ENCODE data around the gene WDFY2.
"Not testable (repeated sequence)": the region's sequence is repeated elsewhere in the genome, so short reads cannot be mapped to it uniquely, and the experiment has no call there.

WDFY2 gene

GRCh38 chr13:51583875-51584730 lies at the start of gene WDFY2:
TSS of gene WDFY2 (plus strand) at chr13:51584462. CDS start at chr13:51584688, 226 bp downstream.
- peak; percentile 99 for DNase-seq (ENCODE audit: low read depth)

- no peak for DNase-seq (ENCODE audit: low read depth)
Observed at GRCh38 chr13:51538591-51539179, 45.6 kb upstream of the WDFY2 start.

GRCh38 chr13:51539887-51540286 lies 44.4 kb upstream of the WDFY2 start:
- DNase-seq (ENCODE audit: low read depth): no peak

- DNase-seq (ENCODE audit: low read depth): no peak
Observed at GRCh38 chr13:51541037-51541436, 43.2 kb upstream of the WDFY2 start.

GRCh38 chr13:51541809-51542258 lies 42.4 kb upstream of the WDFY2 start:
- DNase-seq (ENCODE audit: low read depth): no peak

GRCh38 chr13:51542346-51543242 lies 41.7 kb upstream of the WDFY2 start:
- no peak for DNase-seq (ENCODE audit: low read depth)

GRCh38 chr13:51545446-51545845 lies 38.8 kb upstream of the WDFY2 start:
- DNase-seq (ENCODE audit: low read depth): not testable (repeated sequence)

- no peak for DNase-seq (ENCODE audit: low read depth)
Observed at GRCh38 chr13:51547425-51548176, 36.7 kb upstream of the WDFY2 start.

- DNase-seq (ENCODE audit: low read depth): no peak
Observed at GRCh38 chr13:51549050-51549449, 35.2 kb upstream of the WDFY2 start.

- DNase-seq (ENCODE audit: low read depth): no peak
Observed at GRCh38 chr13:51549593-51549992, 34.7 kb upstream of the WDFY2 start.

- no peak for DNase-seq (ENCODE audit: low read depth)
Observed at GRCh38 chr13:51550151-51550550, 34.1 kb upstream of the WDFY2 start.

GRCh38 chr13:51551416-51551815 lies 32.8 kb upstream of the WDFY2 start:
- no peak for DNase-seq (ENCODE audit: low read depth)

- no peak for DNase-seq (ENCODE audit: low read depth)
Observed at GRCh38 chr13:51552027-51552426, 32.2 kb upstream of the WDFY2 start.

- DNase-seq (ENCODE audit: low read depth): no peak
Observed at GRCh38 chr13:51553531-51553930, 30.7 kb upstream of the WDFY2 start.

- no peak for DNase-seq (ENCODE audit: low read depth)
Observed at GRCh38 chr13:51556740-51557139, 27.5 kb upstream of the WDFY2 start.

- DNase-seq (ENCODE audit: low read depth): no peak
Observed at GRCh38 chr13:51557438-51557837, 26.8 kb upstream of the WDFY2 start.

GRCh38 chr13:51557875-51558612 lies 26.2 kb upstream of the WDFY2 start:
- no peak for DNase-seq (ENCODE audit: low read depth)

GRCh38 chr13:51559946-51560735 lies 24.1 kb upstream of the WDFY2 start:
- DNase-seq (ENCODE audit: low read depth): no peak

GRCh38 chr13:51562011-51562671 lies 22.1 kb upstream of the WDFY2 start:
- no peak for DNase-seq (ENCODE audit: low read depth)

- no peak for DNase-seq (ENCODE audit: low read depth)
Observed at GRCh38 chr13:51564252-51564651, 20.0 kb upstream of the WDFY2 start.

All from stimulated activated CD4-positive, alpha-beta T cell treated with anti-CD3 and anti-CD28 coated beads, Interleukin-2, amount 100 ng/mL, for 4 hours (primary cell).